Measurements from ENCODE around the gene CCDC38.

CCDC38 gene

GRCh38 chr12:95836630-95837239, 105.7 kb downstream of the CCDC38 start:
- DNase-seq (ENCODE audit: low spot score): no peak
- TF ChIP-seq CTCF (IDR thresholded peaks at IDR 0.05; ENCODE audit: borderline replicate concordance, control extremely low read depth, extremely low read depth, insufficient read depth, missing control alignments): no peak
- in situ Hi-C loops (cut with MboI; ENCODE audit: low sequenced_read_pairs, unreplicated experiment): no loop called here

GRCh38 chr12:95836185-95836609, 106.2 kb downstream of the CCDC38 start:
- in situ Hi-C loops (cut with MboI; ENCODE audit: low sequenced_read_pairs, unreplicated experiment): no loop called here
- DNase-seq (ENCODE audit: low spot score): no peak
- TF ChIP-seq CTCF (IDR thresholded peaks at IDR 0.05; ENCODE audit: borderline replicate concordance, control extremely low read depth, extremely low read depth, insufficient read depth, missing control alignments): no peak

- DNase-seq (ENCODE audit: low spot score): no peak
- no peak for TF ChIP-seq CTCF (IDR thresholded peaks at IDR 0.05; ENCODE audit: borderline replicate concordance, control extremely low read depth, extremely low read depth, insufficient read depth, missing control alignments)
- in situ Hi-C loops (cut with MboI; ENCODE audit: low sequenced_read_pairs, unreplicated experiment): no loop called here
Measured at GRCh38 chr12:95834572-95834971, 107.8 kb downstream of the CCDC38 start.

GRCh38 chr12:95830335-95831089, 111.9 kb downstream of the CCDC38 start:
- no peak for TF ChIP-seq CTCF (IDR thresholded peaks at IDR 0.05; ENCODE audit: borderline replicate concordance, control extremely low read depth, extremely low read depth, insufficient read depth, missing control alignments)
- no peak for DNase-seq (ENCODE audit: low spot score)
- in situ Hi-C loops (cut with MboI; ENCODE audit: low sequenced_read_pairs, unreplicated experiment): no loop called here

- in situ Hi-C loops (cut with MboI; ENCODE audit: low sequenced_read_pairs, unreplicated experiment): no loop called here
- DNase-seq (ENCODE audit: low spot score): no peak
- no peak for TF ChIP-seq CTCF (IDR thresholded peaks at IDR 0.05; ENCODE audit: borderline replicate concordance, control extremely low read depth, extremely low read depth, insufficient read depth, missing control alignments)
Measured at GRCh38 chr12:95829395-95829794, 113.0 kb downstream of the CCDC38 start.

- no peak for DNase-seq (ENCODE audit: low spot score)
- in situ Hi-C loops (cut with MboI; ENCODE audit: low sequenced_read_pairs, unreplicated experiment): no loop called here
Measured at GRCh38 chr12:95820096-95820703, 122.2 kb downstream of the CCDC38 start.

More at GRCh38 chr12:95820096-95820703, 122.2 kb downstream of the CCDC38 start:
- no peak for TF ChIP-seq CTCF (IDR thresholded peaks at IDR 0.05; ENCODE audit: borderline replicate concordance, control extremely low read depth, extremely low read depth, insufficient read depth, missing control alignments)

All from GM13976 (cell line).